Measurements from ENCODE around the gene AUTS2.

DNA sequence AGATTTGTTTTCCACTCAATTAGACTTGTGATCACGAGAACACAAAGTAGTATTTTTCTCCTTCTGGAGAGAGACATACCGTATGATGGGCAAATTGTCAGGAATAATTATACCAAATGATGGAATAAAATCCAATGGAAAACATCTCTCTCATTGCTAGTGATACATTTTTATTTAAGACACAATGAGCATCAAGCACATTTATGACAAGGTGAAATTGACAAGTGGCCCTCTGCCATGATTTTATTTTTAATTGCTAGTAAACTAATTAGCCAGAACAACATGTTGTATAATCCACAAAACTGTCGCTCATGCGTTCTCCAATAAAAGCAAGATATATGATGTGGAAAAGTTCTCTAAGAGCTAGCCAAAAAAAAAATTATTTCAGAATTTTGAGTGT is 620.8 kb downstream of the AUTS2 start:
- TF ChIP-seq TAF1 (IDR thresholded peaks at IDR 0.05; ENCODE audit: low read depth, low read length) (no peak), POLR2AphosphoS5 (IDR thresholded peaks at IDR 0.05; ENCODE audit: low read depth, low read length) (no peak), POLR2A (IDR thresholded peaks at IDR 0.05; ENCODE audit: low read depth, low read length) (no peak), SPI1 (IDR thresholded peaks at IDR 0.05; ENCODE audit: low read depth, low read length) (no peak), PAX5 (IDR thresholded peaks at IDR 0.05; ENCODE audit: insufficient read depth, low read length, severe bottlenecking) (no peak)

Measured in GM12891 (cell line).